Measurements from ENCODE around the gene GMNN. TPM values are rescaled to one million over a fixed set of nuclear protein-coding genes. Genes with fewer than 3 reads are reported as not detected.
"Not testable (repeated sequence)": the region's sequence is repeated elsewhere in the genome, so short reads cannot be mapped to it uniquely, and the experiment has no call there.

The GMNN gene
- total RNA-seq, 6 experiments from 2014 or later: 17.2 to 33.3 (median 27.4) TPM

DNA sequence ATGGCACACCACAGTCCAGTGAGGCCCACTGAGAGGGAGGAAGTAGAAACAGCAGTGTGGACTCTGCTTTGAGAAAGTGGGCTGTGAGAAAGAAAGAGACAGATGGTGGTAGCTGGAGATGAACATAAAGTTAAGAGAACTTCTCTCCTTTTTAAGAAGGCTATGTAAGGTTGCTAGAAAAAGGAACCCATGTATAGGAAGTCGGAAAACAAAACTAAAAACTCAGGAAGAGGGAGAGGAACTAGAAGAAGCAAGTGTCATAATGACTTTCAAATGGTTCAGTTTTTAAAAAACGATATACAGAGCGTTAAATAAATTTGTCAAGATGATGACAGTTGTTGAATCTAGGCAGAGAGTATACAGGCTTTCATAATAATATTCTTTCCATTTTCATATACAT lies 25.4 kb upstream of the GMNN start:
- H3K9me3 Mint-ChIP-seq: peaks cover 3% of the 10 kb centered on the region; the same call in 1 of the 2 replicates
- no peak overlapping the region for H3K4me3 Mint-ChIP-seq
- H3K36me3 Mint-ChIP-seq (ENCODE audit: low read depth): 0 out of 2 replicates have a peak, but pooled peaks cover 9% of the 10 kb centered on the region
- TF ChIP-seq, protein P1, sequence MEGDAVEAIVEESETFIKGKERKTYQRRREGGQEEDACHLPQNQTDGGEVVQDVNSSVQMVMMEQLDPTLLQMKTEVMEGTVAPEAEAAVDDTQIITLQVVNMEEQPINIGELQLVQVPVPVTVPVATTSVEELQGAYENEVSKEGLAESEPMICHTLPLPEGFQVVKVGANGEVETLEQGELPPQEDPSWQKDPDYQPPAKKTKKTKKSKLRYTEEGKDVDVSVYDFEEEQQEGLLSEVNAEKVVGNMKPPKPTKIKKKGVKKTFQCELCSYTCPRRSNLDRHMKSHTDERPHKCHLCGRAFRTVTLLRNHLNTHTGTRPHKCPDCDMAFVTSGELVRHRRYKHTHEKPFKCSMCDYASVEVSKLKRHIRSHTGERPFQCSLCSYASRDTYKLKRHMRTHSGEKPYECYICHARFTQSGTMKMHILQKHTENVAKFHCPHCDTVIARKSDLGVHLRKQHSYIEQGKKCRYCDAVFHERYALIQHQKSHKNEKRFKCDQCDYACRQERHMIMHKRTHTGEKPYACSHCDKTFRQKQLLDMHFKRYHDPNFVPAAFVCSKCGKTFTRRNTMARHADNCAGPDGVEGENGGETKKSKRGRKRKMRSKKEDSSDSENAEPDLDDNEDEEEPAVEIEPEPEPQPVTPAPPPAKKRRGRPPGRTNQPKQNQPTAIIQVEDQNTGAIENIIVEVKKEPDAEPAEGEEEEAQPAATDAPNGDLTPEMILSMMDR (IDR thresholded peaks at IDR 0.05): no peak
- no peaks in the 10 kb centered on the region; the same call in 1 of the 2 replicates for H3K27me3 Mint-ChIP-seq (ENCODE audit: insufficient read depth)
- peaks cover 10% of the 10 kb centered on the region for H3K4me1 Mint-ChIP-seq (ENCODE audit: low read depth)
- no peak for DNase-seq
- H3K27ac Mint-ChIP-seq: no peak overlapping the region

- not testable (repeated sequence) for H3K36me3 Mint-ChIP-seq (ENCODE audit: low read depth); H3K4me3 Mint-ChIP-seq; H3K27me3 Mint-ChIP-seq (ENCODE audit: insufficient read depth); H3K9me3 Mint-ChIP-seq; H3K27ac Mint-ChIP-seq; DNase-seq; H3K4me1 Mint-ChIP-seq (ENCODE audit: low read depth)
These were observed 23.9 kb upstream of the GMNN start for GRCh38 chr6:24750878-24751277.

- DNase-seq: no peak
- peaks cover 6% of the 10 kb centered on the region; the same call in 1 of the 2 replicates for H3K9me3 Mint-ChIP-seq
- 0 out of 2 replicates have a peak, but pooled peaks cover 9% of the 10 kb centered on the region for H3K36me3 Mint-ChIP-seq (ENCODE audit: low read depth)
- no peaks in the 10 kb centered on the region for H3K4me1 Mint-ChIP-seq (ENCODE audit: low read depth)
- TF ChIP-seq, protein P1 (IDR thresholded peaks at IDR 0.05): no peak
- H3K27ac Mint-ChIP-seq: no peak overlapping the region
- H3K27me3 Mint-ChIP-seq (ENCODE audit: insufficient read depth): no peaks in the 10 kb centered on the region; the same call in 1 of the 2 replicates
- H3K4me3 Mint-ChIP-seq: no peak overlapping the region
These were observed 22.2 kb upstream of the GMNN start for GRCh38 chr6:24752503-24752902.

GRCh38 chr6:24752917-24753492 lies 21.7 kb upstream of the GMNN start:
- no peak overlapping the region for H3K27ac Mint-ChIP-seq
- 0 out of 2 replicates have a peak, but pooled peaks cover 9% of the 10 kb centered on the region for H3K36me3 Mint-ChIP-seq (ENCODE audit: low read depth)

GRCh38 chr6:24753545-24753944 lies 21.2 kb upstream of the GMNN start:
- TF ChIP-seq, protein P1 (IDR thresholded peaks at IDR 0.05): no peak
- peaks cover 6% of the 10 kb centered on the region; the same call in 1 of the 2 replicates for H3K9me3 Mint-ChIP-seq
- 0 out of 2 replicates have a peak, but pooled peaks cover 9% of the 10 kb centered on the region for H3K36me3 Mint-ChIP-seq (ENCODE audit: low read depth)
- no peaks in the 10 kb centered on the region; the same call in 1 of the 2 replicates for H3K27me3 Mint-ChIP-seq (ENCODE audit: insufficient read depth)
- no peak overlapping the region for H3K4me3 Mint-ChIP-seq
- no peak for DNase-seq
- no peaks in the 10 kb centered on the region for H3K4me1 Mint-ChIP-seq (ENCODE audit: low read depth)
- H3K27ac Mint-ChIP-seq: no peak overlapping the region

More at GRCh38 chr6:24752917-24753492, 21.7 kb upstream of the GMNN start:
- no peak overlapping the region for H3K4me3 Mint-ChIP-seq
- no peaks in the 10 kb centered on the region; the same call in 1 of the 2 replicates for H3K27me3 Mint-ChIP-seq (ENCODE audit: insufficient read depth)
- no peak for DNase-seq
- H3K9me3 Mint-ChIP-seq: peaks cover 6% of the 10 kb centered on the region; the same call in 1 of the 2 replicates
- TF ChIP-seq, protein P1 (IDR thresholded peaks at IDR 0.05): no peak
- H3K4me1 Mint-ChIP-seq (ENCODE audit: low read depth): no peaks in the 10 kb centered on the region

DNA sequence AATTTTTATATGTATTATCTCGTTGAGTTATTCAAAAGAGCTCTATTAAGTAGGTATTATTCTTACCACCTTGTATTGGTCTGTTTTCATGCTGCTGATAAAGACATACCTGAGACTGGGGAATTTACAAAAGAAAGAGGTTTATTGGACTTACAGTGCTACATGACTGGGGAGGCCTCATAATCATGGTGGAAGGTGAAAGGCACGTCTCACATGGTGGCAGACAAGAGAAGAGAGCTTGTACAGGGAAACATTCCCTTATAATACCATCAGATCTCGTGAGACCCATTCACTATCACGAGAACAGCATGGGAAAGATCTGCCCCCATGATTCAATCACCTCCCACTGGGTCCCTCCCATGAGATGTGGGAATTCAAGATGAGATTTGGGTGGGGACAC lies 20.4 kb upstream of the GMNN start:
- H3K27me3 Mint-ChIP-seq (ENCODE audit: insufficient read depth); DNase-seq; H3K4me1 Mint-ChIP-seq (ENCODE audit: low read depth); H3K9me3 Mint-ChIP-seq; H3K27ac Mint-ChIP-seq; H3K4me3 Mint-ChIP-seq; H3K36me3 Mint-ChIP-seq (ENCODE audit: low read depth): not testable (repeated sequence)

All from HFFc6 (cell line).